ENCODE data around the gene B3GALT5.

Gene B3GALT5

GRCh38 chr21:39638281-39638680 lies 25.5 kb downstream of the B3GALT5 start:
- Histone ChIP-seq H3K4me3 (ENCODE audit: insufficient read depth in 1 of 2, low read depth in 1 of 2, low read length in 2 of 2) (no peak overlapping the region), H2AFZ (ENCODE audit: low read depth, low read length) (no peak overlapping the region), H3K9ac (ENCODE audit: low read length) (no peak overlapping the region), H4K8ac (ENCODE audit: low read length) (no peak overlapping the region), H3K4me1 (ENCODE audit: control insufficient read depth, insufficient read depth, low read depth, low read length) (peaks cover 27% of the 10 kb centered on the region), H3K27ac (ENCODE audit: low read length, poor library complexity, severe bottlenecking) (no peak overlapping the region), H3K23ac (ENCODE audit: low read length in 2 of 2) (no peak overlapping the region), H3K4ac (ENCODE audit: low read depth in 1 of 2, low read length in 2 of 2) (no peak overlapping the region), H3K14ac (ENCODE audit: low read length in 2 of 2) (no peak overlapping the region), H3K79me1 (replicated peaks; ENCODE audit: low read length, poor library complexity, severe bottlenecking) (peaks cover 30% of the 10 kb centered on the region), H2BK15ac (ENCODE audit: low read depth, poor library complexity, severe bottlenecking) (no peak overlapping the region), H3K4me2 (ENCODE audit: low read length, poor library complexity, severe bottlenecking) (no peak overlapping the region), H3K36me3 (ENCODE audit: control insufficient read depth in 1 of 2, insufficient read depth in 2 of 2, low read depth in 1 of 2, low read length in 2 of 2) (no peaks in the 10 kb centered on the region), H2BK12ac (ENCODE audit: low read length in 2 of 2) (no peak overlapping the region), H3K9me3 (ENCODE audit: control insufficient read depth, low read length) (no peaks in the 10 kb centered on the region), H2AK5ac (ENCODE audit: low read length, severe bottlenecking) (peak overlapping the region; percentile 26), H2BK5ac (ENCODE audit: low read depth, low read length, poor library complexity, severe bottlenecking) (no peak overlapping the region), H4K91ac (ENCODE audit: low read length) (no peak overlapping the region), H3K18ac (ENCODE audit: low read depth in 1 of 2, low read length in 2 of 2) (no peak overlapping the region), H3K27me3 (ENCODE audit: control insufficient read depth in 1 of 2, insufficient read depth in 1 of 2, low read length in 2 of 2) (peaks cover 0 to 4% of the 10 kb centered on the region in 2 experiments), H2BK120ac (ENCODE audit: low read depth, low read length) (no peak overlapping the region)
- 87% methylated on average over 13 of the region's 13 CpGs for WGBS
- DNase-seq = no peak

DNA sequence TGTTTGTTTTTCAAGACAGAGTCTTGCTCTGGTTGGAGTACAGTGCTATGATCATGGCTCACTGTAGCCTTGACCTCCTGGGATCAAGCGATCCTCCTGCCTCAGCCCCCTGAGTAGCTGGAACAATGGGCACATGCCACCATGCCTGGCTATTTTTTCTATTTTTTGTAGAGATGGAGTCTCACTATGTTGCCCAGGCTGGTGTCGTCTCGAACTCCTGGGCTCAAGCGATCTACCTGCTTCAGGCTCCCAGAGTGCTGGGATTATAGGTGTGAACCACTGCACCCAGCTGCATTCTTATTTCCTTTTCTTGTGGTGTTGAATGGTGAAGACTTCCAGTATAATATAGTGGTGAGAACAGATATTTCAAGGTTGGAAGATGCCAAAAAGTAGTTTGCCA lies 28.0 kb downstream of the B3GALT5 start:
- no peak overlapping the region for H3K4ac ChIP-seq (ENCODE audit: low read depth in 1 of 2, low read length in 2 of 2)
- WGBS = 95% methylated on average over 4 of the region's 4 CpGs
- no peak overlapping the region for H2BK15ac ChIP-seq (ENCODE audit: low read depth, poor library complexity, severe bottlenecking)
- H3K4me1 ChIP-seq (ENCODE audit: control insufficient read depth, insufficient read depth, low read depth, low read length) = peaks cover 24% of the 10 kb centered on the region
- no peak overlapping the region for H4K91ac ChIP-seq (ENCODE audit: low read length)
- no peak overlapping the region for H2AFZ ChIP-seq (ENCODE audit: low read depth, low read length)
- no peak overlapping the region for H3K18ac ChIP-seq (ENCODE audit: low read depth in 1 of 2, low read length in 2 of 2)
- peak overlapping the region; percentile 8 for H2AK5ac ChIP-seq (ENCODE audit: low read length, severe bottlenecking)
- H3K27me3 ChIP-seq (ENCODE audit: control insufficient read depth in 1 of 2, insufficient read depth in 1 of 2, low read length in 2 of 2) = peaks cover 0 to 23% of the 10 kb centered on the region in 2 experiments
- H2BK12ac ChIP-seq (ENCODE audit: low read length in 2 of 2) = no peak overlapping the region
- H3K4me2 ChIP-seq (ENCODE audit: low read length, poor library complexity, severe bottlenecking) = no peak overlapping the region
- H3K4me3 ChIP-seq (ENCODE audit: insufficient read depth in 1 of 2, low read depth in 1 of 2, low read length in 2 of 2) = no peak overlapping the region
- no peak overlapping the region for H3K27ac ChIP-seq (ENCODE audit: low read length, poor library complexity, severe bottlenecking)
- DNase-seq = no peak
- H3K9me3 ChIP-seq (ENCODE audit: control insufficient read depth, low read length) = no peaks in the 10 kb centered on the region
- no peak overlapping the region for H4K8ac ChIP-seq (ENCODE audit: low read length)
- no peak overlapping the region for H2BK5ac ChIP-seq (ENCODE audit: low read depth, low read length, poor library complexity, severe bottlenecking)
- H3K23ac ChIP-seq (ENCODE audit: low read length in 2 of 2) = no peak overlapping the region
- H3K36me3 ChIP-seq (ENCODE audit: control insufficient read depth in 1 of 2, insufficient read depth in 2 of 2, low read depth in 1 of 2, low read length in 2 of 2) = no peaks in the 10 kb centered on the region
- H3K14ac ChIP-seq (ENCODE audit: low read length in 2 of 2) = no peak overlapping the region
- H2BK120ac ChIP-seq (ENCODE audit: low read depth, low read length) = no peak overlapping the region
- peaks cover 42% of the 10 kb centered on the region for H3K79me1 ChIP-seq (replicated peaks; ENCODE audit: low read length, poor library complexity, severe bottlenecking)
- H3K9ac ChIP-seq (ENCODE audit: low read length) = no peak overlapping the region

DNA sequence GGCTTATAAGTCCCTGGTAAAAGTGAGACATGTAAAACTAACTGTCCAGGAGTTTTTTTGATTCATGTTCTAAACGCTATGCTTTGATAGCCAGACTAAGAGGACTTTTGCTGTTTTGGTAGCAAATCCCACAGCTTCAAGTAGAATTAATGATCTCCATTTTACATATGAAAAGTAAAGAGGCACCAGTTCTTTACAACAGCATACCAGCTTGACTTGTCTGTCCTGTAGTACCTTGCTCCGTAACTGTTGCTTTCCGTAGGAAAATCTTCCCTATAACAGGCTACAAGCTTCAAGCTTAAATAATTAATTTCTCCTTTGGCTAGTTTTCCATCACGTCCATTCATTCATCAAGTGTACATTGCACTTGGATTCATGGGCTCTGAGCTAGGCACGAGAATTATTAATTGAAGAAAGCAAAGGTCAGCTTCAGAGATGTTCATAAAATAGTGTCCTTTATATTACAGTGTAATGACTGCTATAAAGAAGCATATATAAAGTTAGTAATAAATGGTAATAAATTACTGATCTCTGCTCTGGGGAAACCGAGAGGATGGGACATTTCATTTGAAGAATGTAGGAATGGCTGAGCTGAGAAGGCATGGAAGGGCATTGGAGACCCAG lies 29.2 kb downstream of the B3GALT5 start:
- no peak for DNase-seq
- Histone ChIP-seq H2BK120ac (ENCODE audit: low read depth, low read length) (no peak overlapping the region), H3K4me1 (ENCODE audit: control insufficient read depth, insufficient read depth, low read depth, low read length) (peaks cover 19% of the 10 kb centered on the region), H4K91ac (ENCODE audit: low read length) (no peak overlapping the region), H3K4me2 (ENCODE audit: low read length, poor library complexity, severe bottlenecking) (no peak overlapping the region), H3K27me3 (ENCODE audit: control insufficient read depth in 1 of 2, insufficient read depth in 1 of 2, low read length in 2 of 2) (peaks cover 0 to 23% of the 10 kb centered on the region in 2 experiments), H3K4ac (ENCODE audit: low read depth in 1 of 2, low read length in 2 of 2) (no peak overlapping the region), H3K18ac (ENCODE audit: low read depth in 1 of 2, low read length in 2 of 2) (no peak overlapping the region), H3K14ac (ENCODE audit: low read length in 2 of 2) (no peak overlapping the region), H3K9ac (ENCODE audit: low read length) (no peak overlapping the region), H2AFZ (ENCODE audit: low read depth, low read length) (no peak overlapping the region), H2AK5ac (ENCODE audit: low read length, severe bottlenecking) (no peak overlapping the region), H3K4me3 (ENCODE audit: insufficient read depth in 1 of 2, low read depth in 1 of 2, low read length in 2 of 2) (no peak overlapping the region), H3K79me1 (replicated peaks; ENCODE audit: low read length, poor library complexity, severe bottlenecking) (peaks cover 47% of the 10 kb centered on the region), H2BK15ac (ENCODE audit: low read depth, poor library complexity, severe bottlenecking) (no peak overlapping the region), H2BK5ac (ENCODE audit: low read depth, low read length, poor library complexity, severe bottlenecking) (no peak overlapping the region), H3K9me3 (ENCODE audit: control insufficient read depth, low read length) (no peaks in the 10 kb centered on the region), H2BK12ac (ENCODE audit: low read length in 2 of 2) (no peak overlapping the region), H3K36me3 (ENCODE audit: control insufficient read depth in 1 of 2, insufficient read depth in 2 of 2, low read depth in 1 of 2, low read length in 2 of 2) (no peaks in the 10 kb centered on the region), H3K27ac (ENCODE audit: low read length, poor library complexity, severe bottlenecking) (no peak overlapping the region), H3K23ac (ENCODE audit: low read length in 2 of 2) (no peak overlapping the region), H4K8ac (ENCODE audit: low read length) (no peak overlapping the region)
- WGBS = 83% methylated on average over 4 of the region's 6 CpGs

- no peak for DNase-seq
- Histone ChIP-seq H2AK5ac (ENCODE audit: low read length, severe bottlenecking) (no peak overlapping the region), H3K79me1 (replicated peaks; ENCODE audit: low read length, poor library complexity, severe bottlenecking) (peaks cover 43% of the 10 kb centered on the region), H3K14ac (ENCODE audit: low read length in 2 of 2) (no peak overlapping the region), H2AFZ (ENCODE audit: low read depth, low read length) (no peak overlapping the region), H3K27me3 (ENCODE audit: control insufficient read depth in 1 of 2, insufficient read depth in 1 of 2, low read length in 2 of 2) (peaks cover 0 to 26% of the 10 kb centered on the region in 2 experiments), H3K36me3 (ENCODE audit: control insufficient read depth in 1 of 2, insufficient read depth in 2 of 2, low read depth in 1 of 2, low read length in 2 of 2) (peaks cover 0 to 6% of the 10 kb centered on the region in 2 experiments), H3K4ac (ENCODE audit: low read depth in 1 of 2, low read length in 2 of 2) (no peak overlapping the region), H3K9ac (ENCODE audit: low read length) (no peak overlapping the region), H3K9me3 (ENCODE audit: control insufficient read depth, low read length) (no peaks in the 10 kb centered on the region), H3K4me2 (ENCODE audit: low read length, poor library complexity, severe bottlenecking) (no peak overlapping the region), H3K23ac (ENCODE audit: low read length in 2 of 2) (no peak overlapping the region), H3K18ac (ENCODE audit: low read depth in 1 of 2, low read length in 2 of 2) (no peak overlapping the region), H3K27ac (ENCODE audit: low read length, poor library complexity, severe bottlenecking) (no peak overlapping the region), H3K4me3 (ENCODE audit: insufficient read depth in 1 of 2, low read depth in 1 of 2, low read length in 2 of 2) (no peak overlapping the region), H4K8ac (ENCODE audit: low read length) (no peak overlapping the region), H2BK120ac (ENCODE audit: low read depth, low read length) (no peak overlapping the region), H3K4me1 (ENCODE audit: control insufficient read depth, insufficient read depth, low read depth, low read length) (peaks cover 8% of the 10 kb centered on the region), H2BK15ac (ENCODE audit: low read depth, poor library complexity, severe bottlenecking) (no peak overlapping the region), H2BK12ac (ENCODE audit: low read length in 2 of 2) (no peak overlapping the region), H4K91ac (ENCODE audit: low read length) (no peak overlapping the region), H2BK5ac (ENCODE audit: low read depth, low read length, poor library complexity, severe bottlenecking) (no peak overlapping the region)
- 86% methylated on average over 6 of the region's 6 CpGs for WGBS
Measured at GRCh38 chr21:39644062-39644560, 31.4 kb downstream of the B3GALT5 start.

Measured in mesenchymal stem cell (in vitro differentiated cells and primary cell).